ENCODE measurements around the gene NUP210L. TPM values are rescaled to one million over a fixed set of nuclear protein-coding genes. Genes with fewer than 3 reads are reported as not detected.
"Not testable (repeated sequence)": the region's sequence is repeated elsewhere in the genome, so short reads cannot be mapped to it uniquely, and the experiment has no call there.

Gene NUP210L
- polyA plus RNA-seq, 1 experiment: not detected

DNA sequence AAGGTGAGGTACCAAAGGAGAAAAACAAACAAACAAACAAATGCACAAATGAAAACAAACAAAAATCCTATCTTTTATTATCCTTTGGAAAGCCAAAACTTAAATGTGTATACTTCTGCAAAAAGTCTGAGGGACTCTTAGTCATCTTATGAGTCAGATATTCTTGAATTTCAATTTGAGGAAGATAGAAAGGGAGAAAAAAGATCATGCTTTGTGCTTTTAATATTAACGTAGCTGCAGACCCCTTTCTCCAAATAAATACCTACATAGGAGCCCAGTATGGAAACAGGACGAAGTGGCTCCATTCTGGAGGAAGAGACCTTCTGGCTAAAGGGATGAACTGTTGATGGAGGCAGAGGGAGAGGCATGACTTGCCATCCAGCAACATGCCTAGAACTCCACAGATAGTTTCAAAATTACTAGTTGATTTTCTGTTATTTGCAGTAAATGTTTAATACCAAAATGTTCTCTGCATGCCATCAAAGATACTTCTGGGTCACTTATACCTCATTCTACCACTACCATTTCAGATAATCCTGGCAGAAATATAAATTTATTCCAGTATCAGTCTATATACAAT lies 25.4 kb downstream of the NUP210L start:
- ChIA-PET POLR2A (no interaction called here), CTCF (interaction anchor here (0.6 kb wide), 1 partner anchor 148 kb away, joined by 3 read pairs; no protein-coding TSS in a partner anchor)
- Histone ChIP-seq H3K4me3 (ENCODE audit: low read depth, low read length) (no peak overlapping the region), H3K36me3 (ENCODE audit: control insufficient read depth, insufficient read depth, low read length) (no peaks in the 10 kb centered on the region), H3K27me3 (ENCODE audit: control insufficient read depth, insufficient read depth, low read length) (no peaks in the 10 kb centered on the region)
- DNase-seq (ENCODE audit: low read depth): no peak
- TF ChIP-seq, protein P1, sequence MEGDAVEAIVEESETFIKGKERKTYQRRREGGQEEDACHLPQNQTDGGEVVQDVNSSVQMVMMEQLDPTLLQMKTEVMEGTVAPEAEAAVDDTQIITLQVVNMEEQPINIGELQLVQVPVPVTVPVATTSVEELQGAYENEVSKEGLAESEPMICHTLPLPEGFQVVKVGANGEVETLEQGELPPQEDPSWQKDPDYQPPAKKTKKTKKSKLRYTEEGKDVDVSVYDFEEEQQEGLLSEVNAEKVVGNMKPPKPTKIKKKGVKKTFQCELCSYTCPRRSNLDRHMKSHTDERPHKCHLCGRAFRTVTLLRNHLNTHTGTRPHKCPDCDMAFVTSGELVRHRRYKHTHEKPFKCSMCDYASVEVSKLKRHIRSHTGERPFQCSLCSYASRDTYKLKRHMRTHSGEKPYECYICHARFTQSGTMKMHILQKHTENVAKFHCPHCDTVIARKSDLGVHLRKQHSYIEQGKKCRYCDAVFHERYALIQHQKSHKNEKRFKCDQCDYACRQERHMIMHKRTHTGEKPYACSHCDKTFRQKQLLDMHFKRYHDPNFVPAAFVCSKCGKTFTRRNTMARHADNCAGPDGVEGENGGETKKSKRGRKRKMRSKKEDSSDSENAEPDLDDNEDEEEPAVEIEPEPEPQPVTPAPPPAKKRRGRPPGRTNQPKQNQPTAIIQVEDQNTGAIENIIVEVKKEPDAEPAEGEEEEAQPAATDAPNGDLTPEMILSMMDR (IDR thresholded peaks at IDR 0.05; ENCODE audit: insufficient read depth, low read depth, low read length): no peak

DNA sequence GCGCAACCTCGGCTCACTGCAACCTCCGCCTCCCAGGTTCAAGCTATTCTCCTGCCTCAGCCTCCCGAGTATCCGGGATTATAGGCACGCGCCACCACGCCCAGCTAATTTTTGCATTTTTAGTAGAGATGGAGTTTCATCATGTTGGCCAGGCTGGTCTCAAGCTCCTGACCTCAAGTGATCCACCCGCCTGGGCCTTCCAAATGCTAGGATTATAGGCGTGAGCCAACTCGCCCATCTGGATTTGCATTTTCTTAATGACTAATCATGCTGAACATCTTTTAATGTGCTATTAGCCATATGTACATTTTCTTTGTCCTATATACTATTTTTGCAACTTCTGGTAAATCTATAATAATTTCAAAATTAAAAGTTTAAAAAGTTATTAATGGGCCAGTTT lies 31.7 kb downstream of the NUP210L start:
- H3K4me3 ChIP-seq (ENCODE audit: low read depth, low read length); H3K27me3 ChIP-seq (ENCODE audit: control insufficient read depth, insufficient read depth, low read length); DNase-seq (ENCODE audit: low read depth); H3K36me3 ChIP-seq (ENCODE audit: control insufficient read depth, insufficient read depth, low read length): not testable (repeated sequence)
- ChIA-PET POLR2A (interaction anchor here (0.6 kb wide), 1 partner anchor 53 kb away, joined by 3 read pairs; no protein-coding TSS in a partner anchor), CTCF (interaction anchor here (0.6 kb wide), 1 partner anchor 81 kb away, joined by 3 read pairs; no protein-coding TSS in a partner anchor)

DNA sequence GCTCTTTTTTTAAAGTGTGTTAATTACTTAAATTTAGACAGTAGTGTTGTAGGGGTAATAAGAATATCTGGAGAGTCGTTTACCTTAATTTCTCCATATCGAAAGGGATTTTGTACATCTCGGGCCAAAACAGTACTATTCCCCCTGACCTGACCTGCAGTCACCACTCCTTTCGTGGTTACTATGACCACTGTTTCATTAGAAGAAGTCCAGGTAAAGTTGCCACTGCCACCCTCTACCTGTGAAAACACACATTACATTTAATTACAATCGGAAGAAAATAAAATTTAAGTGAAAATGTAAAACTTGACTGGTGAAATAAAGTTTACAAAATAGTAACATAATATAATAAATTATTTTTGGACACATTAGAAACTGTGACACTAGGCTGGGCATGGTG lies 37.2 kb downstream of the NUP210L start:
- H3K4me3 ChIP-seq (ENCODE audit: low read depth, low read length): no peak overlapping the region
- DNase-seq (ENCODE audit: low read depth): no peak
- H3K36me3 ChIP-seq (ENCODE audit: control insufficient read depth, insufficient read depth, low read length): no peaks in the 10 kb centered on the region
- no peaks in the 10 kb centered on the region for H3K27me3 ChIP-seq (ENCODE audit: control insufficient read depth, insufficient read depth, low read length)
- ChIA-PET CTCF (no interaction called here), POLR2A (no interaction called here)
- TF ChIP-seq, protein P1 (IDR thresholded peaks at IDR 0.05; ENCODE audit: insufficient read depth, low read depth, low read length): no peak

DNA sequence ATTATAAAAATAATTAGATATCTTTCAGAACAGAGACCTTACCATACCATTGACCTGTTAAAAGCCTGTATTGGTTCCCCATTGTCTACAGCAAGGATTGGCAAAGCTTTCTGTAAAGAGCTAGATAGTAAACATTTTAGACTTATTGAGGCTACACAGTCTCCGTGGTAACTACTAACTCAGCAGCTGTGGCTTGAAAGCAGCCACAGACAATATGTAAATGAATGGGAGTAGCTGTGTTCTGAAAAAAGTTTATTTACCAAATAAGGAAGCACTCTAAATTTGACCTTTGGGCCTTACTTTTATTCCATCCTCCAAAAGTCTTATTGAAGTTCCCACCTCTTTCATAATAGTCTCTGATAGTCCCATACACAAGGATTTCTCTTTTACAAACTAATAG lies 39.7 kb downstream of the NUP210L start:
- TF ChIP-seq, protein P1 (IDR thresholded peaks at IDR 0.05; ENCODE audit: insufficient read depth, low read depth, low read length): no peak
- POLR2A ChIA-PET: no interaction called here
- Histone ChIP-seq H3K36me3 (ENCODE audit: control insufficient read depth, insufficient read depth, low read length) (no peaks in the 10 kb centered on the region), H3K4me3 (ENCODE audit: low read depth, low read length) (no peak overlapping the region), H3K27me3 (ENCODE audit: control insufficient read depth, insufficient read depth, low read length) (no peaks in the 10 kb centered on the region)
- DNase-seq (ENCODE audit: low read depth): no peak
- CTCF ChIA-PET: no interaction called here

DNA sequence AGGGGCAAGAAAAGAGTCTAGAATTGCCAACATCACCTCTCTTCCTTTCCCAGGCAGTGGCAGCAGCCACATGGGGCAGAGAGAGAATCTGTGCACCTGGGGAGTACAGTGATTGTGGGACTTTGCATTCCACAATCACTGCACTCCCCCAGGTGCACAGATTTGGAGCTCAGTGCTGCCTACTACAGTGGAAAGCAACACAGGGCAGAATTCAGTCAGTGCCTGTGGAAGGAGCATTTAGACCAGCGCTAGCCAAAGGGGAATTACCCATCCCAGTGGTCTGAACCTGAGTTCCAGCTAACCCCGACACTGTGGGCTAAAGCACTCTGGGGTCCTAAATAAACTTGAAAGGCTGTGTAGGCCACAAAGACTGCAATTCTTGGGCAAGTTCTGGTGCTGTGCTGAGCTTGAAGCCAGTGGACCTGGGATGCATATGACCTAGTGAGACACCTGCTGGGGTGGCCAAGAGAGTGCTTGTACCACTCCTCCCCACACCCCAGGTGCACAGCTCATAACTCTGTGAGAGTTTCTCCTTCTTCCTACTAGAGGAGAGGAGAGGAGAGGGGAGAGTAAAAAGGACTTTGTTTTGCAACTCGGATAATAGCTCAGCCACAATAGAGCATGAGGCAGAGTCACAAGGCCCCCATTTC lies 50.3 kb downstream of the NUP210L start:
- POLR2A ChIA-PET: no interaction called here
- CTCF ChIA-PET: no interaction called here
- DNase-seq (ENCODE audit: low read depth): no peak
- no peaks in the 10 kb centered on the region for H3K27me3 ChIP-seq (ENCODE audit: control insufficient read depth, insufficient read depth, low read length)
- no peak overlapping the region for H3K4me3 ChIP-seq (ENCODE audit: low read depth, low read length)
- TF ChIP-seq, protein P1 (IDR thresholded peaks at IDR 0.05; ENCODE audit: insufficient read depth, low read depth, low read length): no peak
- no peaks in the 10 kb centered on the region for H3K36me3 ChIP-seq (ENCODE audit: control insufficient read depth, insufficient read depth, low read length)

DNA sequence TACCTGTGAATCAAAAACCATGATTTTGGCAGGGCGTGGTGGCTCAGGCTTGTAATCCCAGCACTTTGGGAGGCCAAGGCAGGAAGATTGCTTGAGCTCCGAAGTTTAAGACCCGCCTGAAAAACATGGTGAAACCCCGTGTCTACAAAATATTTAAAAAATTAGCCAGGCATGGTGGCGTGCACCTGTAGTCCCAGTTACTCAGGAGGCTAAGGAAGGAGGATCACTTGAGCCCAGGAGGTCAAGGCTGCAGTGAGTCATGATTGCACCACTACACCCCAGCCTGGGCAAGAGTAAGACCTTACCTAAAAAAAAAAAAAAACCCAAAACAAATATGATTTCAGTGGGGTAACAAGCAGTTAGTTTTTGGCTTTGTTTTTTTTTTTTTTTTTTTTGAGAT lies 54.7 kb downstream of the NUP210L start:
- CTCF ChIA-PET; H3K4me3 ChIP-seq (ENCODE audit: low read depth, low read length); H3K36me3 ChIP-seq (ENCODE audit: control insufficient read depth, insufficient read depth, low read length); POLR2A ChIA-PET; DNase-seq (ENCODE audit: low read depth); H3K27me3 ChIP-seq (ENCODE audit: control insufficient read depth, insufficient read depth, low read length): not testable (repeated sequence)
